Activated effector memory CD4-positive, alpha-beta T cell treated with anti-CD3 and anti-CD28 coated beads, Interleukin-2, amount 50 U/mL, for 16 hours (primary cell): ENCODE results near the gene CTAGE9.
"Not testable (repeated sequence)": the region's sequence is repeated elsewhere in the genome, so short reads cannot be mapped to it uniquely, and the experiment has no call there.

Source experiments
- DNase-seq: peaks from one replicate; pipeline ENCODE4 v3.0.0-alpha.2; 2020

The CTAGE9 gene

GRCh38 chr6:131728296-131728939 lies 17.6 kb upstream of the CTAGE9 start:
- DNase-seq = no peak

- no peak for DNase-seq
These were observed 17.1 kb upstream of the CTAGE9 start for GRCh38 chr6:131727868-131728267.

GRCh38 chr6:131727467-131727866 lies 16.6 kb upstream of the CTAGE9 start:
- DNase-seq = no peak

- DNase-seq = no peak
These were observed 13.3 kb upstream of the CTAGE9 start for GRCh38 chr6:131724114-131724513.

GRCh38 chr6:131721161-131721560 lies 10.3 kb upstream of the CTAGE9 start:
- DNase-seq = no peak

- DNase-seq = no peak
These were observed 7.2 kb upstream of the CTAGE9 start for GRCh38 chr6:131717836-131718542.

- DNase-seq = not testable (repeated sequence)
These were observed 4.8 kb upstream of the CTAGE9 start for GRCh38 chr6:131715567-131715966.

- DNase-seq = not testable (repeated sequence)
These were observed 6.9 kb downstream of the CTAGE9 start for GRCh38 chr6:131703905-131704304.

- DNase-seq = not testable (repeated sequence)
These were observed 10.0 kb downstream of the CTAGE9 start for GRCh38 chr6:131700851-131701250.

- DNase-seq = no peak
These were observed 13.9 kb downstream of the CTAGE9 start for GRCh38 chr6:131696956-131697355.

- DNase-seq = no peak
These were observed 15.9 kb downstream of the CTAGE9 start for GRCh38 chr6:131694832-131695426.

- no peak for DNase-seq
These were observed 17.4 kb downstream of the CTAGE9 start for GRCh38 chr6:131693384-131693783.

GRCh38 chr6:131692589-131692988 lies 18.2 kb downstream of the CTAGE9 start:
- DNase-seq = no peak

GRCh38 chr6:131692031-131692430 lies 18.8 kb downstream of the CTAGE9 start:
- no peak for DNase-seq

GRCh38 chr6:131688286-131688685 lies 22.5 kb downstream of the CTAGE9 start:
- DNase-seq = no peak

GRCh38 chr6:131687022-131687421 lies 23.8 kb downstream of the CTAGE9 start:
- no peak for DNase-seq

GRCh38 chr6:131685266-131685780 lies 25.5 kb downstream of the CTAGE9 start:
- DNase-seq = no peak

GRCh38 chr6:131683479-131683878 lies 27.3 kb downstream of the CTAGE9 start:
- DNase-seq = no peak

- DNase-seq = no peak
These were observed 28.4 kb downstream of the CTAGE9 start for GRCh38 chr6:131682442-131682841.

- DNase-seq = no peak
These were observed 29.2 kb downstream of the CTAGE9 start for GRCh38 chr6:131681585-131681984.

GRCh38 chr6:131680868-131681267 lies 29.9 kb downstream of the CTAGE9 start:
- no peak for DNase-seq

- DNase-seq = no peak
These were observed 32.4 kb downstream of the CTAGE9 start for GRCh38 chr6:131678442-131678841.

GRCh38 chr6:131673184-131673583 lies 37.6 kb downstream of the CTAGE9 start:
- DNase-seq = no peak

GRCh38 chr6:131669891-131670290 lies 40.9 kb downstream of the CTAGE9 start:
- DNase-seq = no peak
